H9 (cell line): ENCODE data around the gene PLD5. TPM values are rescaled to one million over a fixed set of nuclear protein-coding genes. Genes with fewer than 3 reads are reported as not detected.

Experiments
- DNase-seq: peaks from one replicate; pipeline ENCODE4 v3.0.0-alpha.2; 2017
- H2AFZ ChIP-seq: one replicate; pipeline ENCODE4 v1.6.1; 2013; ENCODE audit warnings: mild to moderate bottlenecking, low read length, control low read depth, moderate library complexity
- H2AK5ac ChIP-seq: 2 replicates; pipeline ENCODE4 v1.6.1; 2013; ENCODE audit warnings: low read length, control low read depth, mixed read lengths; ENCODE audit not compliant: insufficient read length
- H2BK120ac ChIP-seq: one replicate; pipeline ENCODE4 v1.6.1; 2013; ENCODE audit warnings: low read depth, mild to moderate bottlenecking, low read length, control low read depth, inconsistent platforms; ENCODE audit not compliant: poor library complexity, severe bottlenecking
- H2BK12ac ChIP-seq: 2 replicates; pipeline ENCODE4 v1.6.1; 2013; ENCODE audit warnings: low read length, control low read depth, mixed read lengths, low read depth; ENCODE audit not compliant: insufficient read length
- H2BK15ac ChIP-seq: 2 replicates; pipeline ENCODE4 v1.6.1; 2013; ENCODE audit warnings: low read depth, low read length, control low read depth
- H2BK20ac ChIP-seq: one replicate; pipeline ENCODE4 v1.6.1; 2013; ENCODE audit warnings: low read depth, mild to moderate bottlenecking, low read length, control low read depth, inconsistent platforms; ENCODE audit not compliant: poor library complexity, severe bottlenecking
- H2BK5ac ChIP-seq: 2 replicates; pipeline ENCODE4 v1.6.1; 2013; ENCODE audit warnings: low read length, control low read depth, mixed read lengths; ENCODE audit not compliant: insufficient read length
- H3K14ac ChIP-seq: 2 replicates; pipeline ENCODE4 v1.6.1; 2013; ENCODE audit warnings: low read length, control low read depth; ENCODE audit not compliant: insufficient read depth
- H3K18ac ChIP-seq: 2 replicates; pipeline ENCODE4 v1.6.1; 2013; ENCODE audit warnings: low read depth, mild to moderate bottlenecking, mixed read lengths, low read length, control low read depth; ENCODE audit not compliant: insufficient read length
- H3K23ac ChIP-seq: 2 replicates; pipeline ENCODE4 v1.6.1; 2013; ENCODE audit warnings: low read length, control low read depth, mixed read lengths, low read depth; ENCODE audit not compliant: insufficient read length
- H3K23me2 ChIP-seq: 2 replicates; pipeline ENCODE4 v1.6.1; 2013; ENCODE audit warnings: low read depth, mild to moderate bottlenecking, mixed read lengths, low read length, control low read depth; ENCODE audit not compliant: insufficient read length, poor library complexity, severe bottlenecking
- H3K27ac ChIP-seq: 2 replicates; pipeline ENCODE4 v1.5.1; 2013; ENCODE audit warnings: low read length, control low read depth, mixed read lengths, low read depth; ENCODE audit not compliant: insufficient read length
- H3K27me3 ChIP-seq: 2 replicates; pipeline ENCODE4 v1.6.1; 2013; ENCODE audit warnings: low read length, control low read depth, inconsistent platforms; ENCODE audit not compliant: insufficient read depth
- H3K4ac ChIP-seq: 2 replicates; pipeline ENCODE4 v1.6.1; 2013; ENCODE audit warnings: low read depth, mild to moderate bottlenecking, control low read depth, inconsistent platforms, low read length, moderate library complexity
- H3K4me1 ChIP-seq: 2 replicates; pipeline ENCODE4 v1.6.1; 2013; ENCODE audit warnings: low read length, control low read depth, inconsistent platforms; ENCODE audit not compliant: insufficient read depth
- H3K4me2 ChIP-seq: 2 replicates; pipeline ENCODE4 v1.6.1; 2013; ENCODE audit warnings: low read length, control low read depth, mixed read lengths; ENCODE audit not compliant: insufficient read length, insufficient read depth
- H3K56ac ChIP-seq: 2 replicates; pipeline ENCODE4 v1.6.1; 2013; ENCODE audit warnings: low read depth, mild to moderate bottlenecking, mixed read lengths, low read length, control low read depth; ENCODE audit not compliant: insufficient read length
- H3K79me1 ChIP-seq: 2 replicates; pipeline ENCODE4 v1.6.1; 2013; ENCODE audit warnings: low read depth, mild to moderate bottlenecking, moderate library complexity, low read length, control low read depth, inconsistent platforms; ENCODE audit not compliant: insufficient read depth, poor library complexity, severe bottlenecking
- H3K79me2 ChIP-seq: 2 replicates; pipeline ENCODE4 v1.6.1; 2013; ENCODE audit warnings: low read length, control low read depth, inconsistent platforms; ENCODE audit not compliant: insufficient read depth
- H3K9ac ChIP-seq: 2 replicates; pipeline ENCODE4 v1.6.1; 2013; ENCODE audit warnings: low read length, control low read depth, mixed read lengths; ENCODE audit not compliant: insufficient read length; ENCODE audit errors: extremely low read depth
- H3K9me3 ChIP-seq: one replicate; pipeline ENCODE4 v1.6.1; 2013; ENCODE audit warnings: low read depth, low read length, inconsistent platforms; ENCODE audit not compliant: control insufficient read depth
- H3T11ph ChIP-seq: one replicate; pipeline ENCODE4 v1.6.1; 2013; ENCODE audit warnings: mild to moderate bottlenecking, low read length, control low read depth, inconsistent platforms
- H4K20me1 ChIP-seq: one replicate; pipeline ENCODE4 v1.6.1; 2013; ENCODE audit not compliant: control insufficient read depth, insufficient read length, insufficient read depth
- H4K5ac ChIP-seq: 2 replicates; pipeline ENCODE4 v1.6.1; 2013; ENCODE audit warnings: low read depth, mild to moderate bottlenecking, mixed read lengths, low read length, control low read depth; ENCODE audit not compliant: insufficient read length
- H4K8ac ChIP-seq: replicated peaks from 2 replicates; pipeline ENCODE4 v1.6.1; 2013; ENCODE audit warnings: low read length, control low read depth, mixed read lengths, low read depth; ENCODE audit not compliant: insufficient read length
- H4K91ac ChIP-seq: 2 replicates; pipeline ENCODE4 v1.6.1; 2013; ENCODE audit warnings: low read depth, mild to moderate bottlenecking, moderate library complexity, mixed read lengths, low read length, control low read depth; ENCODE audit not compliant: insufficient read length
- H3K27ac Mint-ChIP-seq, 3 experiments: 2 replicates in 2 of 3; 3 replicates in 1 of 3; pipeline ENCODE4 v1.8.0; 2020 to 2021; ENCODE audit warnings: mixed read lengths in 3 of 3, mild to moderate bottlenecking in 1 of 3, moderate library complexity in 1 of 3
- H3K27me3 Mint-ChIP-seq: 2 replicates; pipeline ENCODE4 v1.8.0; 2021; ENCODE audit warnings: low read depth, mild to moderate bottlenecking, moderate library complexity, mixed read lengths
- H3K36me3 Mint-ChIP-seq, 3 experiments: 2 replicates in 2 of 3; 3 replicates in 1 of 3; pipeline ENCODE4 v1.8.0; 2020 to 2021; ENCODE audit warnings: low read depth in 3 of 3, mixed read lengths in 3 of 3; ENCODE audit not compliant: insufficient read depth in 1 of 3
- H3K4me1 Mint-ChIP-seq, 2 experiments: 2 replicates each; pipeline ENCODE4 v1.8.0; 2020; ENCODE audit warnings: mixed read lengths in 2 of 2
- H3K4me3 Mint-ChIP-seq, 2 experiments: 2 replicates in 1 of 2; 3 replicates in 1 of 2; pipeline ENCODE4 v1.8.0; 2020 to 2021; ENCODE audit warnings: mild to moderate bottlenecking in 2 of 2, mixed read lengths in 2 of 2, moderate library complexity in 1 of 2
- H3K9me3 Mint-ChIP-seq, 2 experiments: 2 replicates in 1 of 2; 3 replicates in 1 of 2; pipeline ENCODE4 v1.8.0; 2020; ENCODE audit warnings: mild to moderate bottlenecking in 2 of 2, mixed read lengths in 2 of 2, moderate library complexity in 1 of 2
- CTCF ChIP-seq: fragments of 200-600 bp; sonication (generic); conservative IDR thresholded peaks from 3 replicates; pipeline ENCODE4 v1.8.0; 2021; ENCODE audit warnings: antibody characterized with exemption, mild to moderate bottlenecking
- WGBS: extraction: QIAGEN DNeasy Blood & Tissue Kit; methylation state at CpG from one replicate; pipeline ENCODE4 v1.1.7; 2013; ENCODE audit warnings: missing lambda C conversion rate, low lambda C conversion rate, mixed read lengths; ENCODE audit not compliant: insufficient read length; ENCODE audit errors: extremely low coverage; 5-methylcytosine and 5-hydroxymethylcytosine counted together
- total RNA-seq: library from RNA; stranded (reverse); gene quantifications from 2 replicates; pipeline ENCODE4 v1.2.1, GENCODE V29; 2021

Gene PLD5
- total RNA-seq, 1 experiment from 2014 or later, result 5.2 TPM

GRCh38 chr1:242556759-242557158, 32.3 kb upstream of the PLD5 start:
- H2AK5ac ChIP-seq, result no peak overlapping the region
- H3K56ac ChIP-seq, result no peak overlapping the region
- no peak overlapping the region for H2BK12ac ChIP-seq
- no peak overlapping the region for H4K91ac ChIP-seq
- H3K79me1 ChIP-seq, result no peaks in the 10 kb centered on the region
- no peak overlapping the region for H3K4me3 Mint-ChIP-seq
- no peak for TF ChIP-seq CTCF
- H3K27ac Mint-ChIP-seq, result no peak overlapping the region
- H2AFZ ChIP-seq, result no peak overlapping the region
- no peaks in the 10 kb centered on the region for H3K79me2 ChIP-seq
- no peaks in the 10 kb centered on the region for H3K9me3 Mint-ChIP-seq
- H3K36me3 Mint-ChIP-seq, result no peaks in the 10 kb centered on the region
- no peaks in the 10 kb centered on the region for H3K9me3 ChIP-seq
- H3K27me3 Mint-ChIP-seq, result no peaks in the 10 kb centered on the region
- H3K4ac ChIP-seq, result no peak overlapping the region
- no peaks in the 10 kb centered on the region for H4K20me1 ChIP-seq
- no peak overlapping the region for H2BK5ac ChIP-seq
- H3K23ac ChIP-seq, result no peak overlapping the region
- no peak overlapping the region for H3K18ac ChIP-seq
- peaks cover 7 to 16% of the 10 kb centered on the region in 2 experiments for H3K4me1 Mint-ChIP-seq
- no peak overlapping the region for H2BK120ac ChIP-seq
- no peak overlapping the region for H3K14ac ChIP-seq
- H3K4me1 ChIP-seq, result no peaks in the 10 kb centered on the region
- no peak overlapping the region for H3K9ac ChIP-seq
- H3K27me3 ChIP-seq, result no peaks in the 10 kb centered on the region
- no peak overlapping the region for H4K8ac ChIP-seq
- WGBS, result no CpG with 5 or more reads among the region's 5 CpGs
- no peak overlapping the region for H3T11ph ChIP-seq
- no peak overlapping the region for H4K5ac ChIP-seq
- H3K27ac ChIP-seq, result no peak overlapping the region
- H2BK15ac ChIP-seq, result no peak overlapping the region
- H3K23me2 ChIP-seq, result no peaks in the 10 kb centered on the region
- DNase-seq, result no peak
- H2BK20ac ChIP-seq, result no peak overlapping the region
- no peak overlapping the region for H3K4me2 ChIP-seq
